Vagina (tissue), 2 donors: Measurements from ENCODE around the gene MGAM2.

Experiments used
- CTCF ChIP-seq, 3 experiments: fragments of 450-650 bp in 2 of 3; fragments of 200-600 bp in 1 of 3; sonication (generic) in 1 of 3; IDR thresholded peaks; one replicate each; pipeline ENCODE4 v1.5.1; 2017 to 2019; ENCODE audit warnings: antibody characterized with exemption in 3 of 3, mild to moderate bottlenecking in 2 of 3, moderate library complexity in 2 of 3
- POLR2A ChIP-seq, 2 donors: fragments of 450-650 bp; IDR thresholded peaks; one replicate each; pipeline ENCODE4 v1.6.1; 2017; ENCODE audit warnings: antibody characterized with exemption in 2 of 2, mild to moderate bottlenecking in 2 of 2, moderate library complexity in 2 of 2

- TF ChIP-seq POLR2A (IDR thresholded peaks at IDR 0.05) (no peak), CTCF (IDR thresholded peaks at IDR 0.05) (no peak)
Observed at GRCh38 chr7:142200206-142200605, 88.7 kb downstream of the MGAM2 start.
